Loucy (cell line): ENCODE data around the gene MAGEA6.
"Not testable (repeated sequence)": the region's sequence is repeated elsewhere in the genome, so short reads cannot be mapped to it uniquely, and the experiment has no call there.

Source experiments
- H2AFZ ChIP-seq: fragments of 200-600 bp; sonication (generic); 2 replicates; pipeline ENCODE4 v1.6.0; 2016; ENCODE audit warnings: antibody characterized with exemption, mild to moderate bottlenecking, low read length, moderate library complexity
- H3F3A ChIP-seq: fragments of 200-600 bp; 2 replicates; pipeline ENCODE4 v1.6.0; 2016; ENCODE audit warnings: antibody characterized with exemption, low read depth, mild to moderate bottlenecking
- H3K27me3 ChIP-seq: fragments of 200-600 bp; sonication (generic); 2 replicates; pipeline ENCODE4 v1.6.1; 2014; ENCODE audit warnings: low read length, mild to moderate bottlenecking; ENCODE audit not compliant: insufficient read depth, poor library complexity, severe bottlenecking
- H3K36me3 ChIP-seq: fragments of 200-600 bp; sonication (generic); 2 replicates; pipeline ENCODE4 v1.6.1; 2016; ENCODE audit warnings: low read length; ENCODE audit not compliant: insufficient read depth
- H3K4me1 ChIP-seq: fragments of 200-600 bp; sonication (generic); 2 replicates; pipeline ENCODE4 v1.5.1; 2014; ENCODE audit warnings: low read length, mild to moderate bottlenecking; ENCODE audit not compliant: insufficient read depth, poor library complexity, severe bottlenecking
- H3K4me2 ChIP-seq: fragments of 200-600 bp; sonication (generic); 2 replicates; pipeline ENCODE4 v1.6.0; 2014; ENCODE audit warnings: antibody characterized with exemption, low read length, low read depth, mild to moderate bottlenecking; ENCODE audit not compliant: poor library complexity, severe bottlenecking
- H3K4me3 ChIP-seq: fragments of 200-600 bp; sonication (generic); 2 replicates; pipeline ENCODE4 v1.5.1; 2014; ENCODE audit warnings: low read length, mild to moderate bottlenecking, mixed read lengths; ENCODE audit not compliant: poor library complexity, severe bottlenecking
- H3K79me2 ChIP-seq: fragments of 200-600 bp; sonication (generic); 2 replicates; pipeline ENCODE4 v1.6.1; 2014; ENCODE audit warnings: low read length; ENCODE audit not compliant: insufficient read depth
- H3K9ac ChIP-seq: fragments of 200-600 bp; sonication (generic); 2 replicates; pipeline ENCODE4 v1.6.0; 2014; ENCODE audit warnings: mild to moderate bottlenecking, low read depth, low read length, moderate library complexity; ENCODE audit not compliant: poor library complexity, severe bottlenecking
- H3K9me2 ChIP-seq: fragments of 200-600 bp; sonication (generic); replicated peaks from 2 replicates; pipeline ENCODE4 v1.6.1; 2016; ENCODE audit warnings: low read depth, low read length, mixed read lengths
- H3K9me3 ChIP-seq: fragments of 200-600 bp; sonication (generic); 2 replicates; pipeline ENCODE4 v1.6.1; 2014; ENCODE audit warnings: mild to moderate bottlenecking, antibody characterized with exemption, low read length, low read depth; ENCODE audit not compliant: insufficient read depth
- H4K20me1 ChIP-seq: fragments of 200-600 bp; sonication (generic); 2 replicates; pipeline ENCODE4 v1.6.0; 2014; ENCODE audit warnings: antibody characterized with exemption, low read length, mild to moderate bottlenecking; ENCODE audit not compliant: insufficient read depth, poor library complexity, severe bottlenecking
- CTCF ChIP-seq: fragments of 200-600 bp; sonication (generic); conservative IDR thresholded peaks from 2 replicates; pipeline ENCODE4 v1.5.1; 2014; ENCODE audit warnings: mild to moderate bottlenecking, antibody characterized with exemption, low read length
- EZH2phosphoT487 ChIP-seq: fragments of 200-600 bp; IDR thresholded peaks from 2 replicates; pipeline ENCODE4 v1.6.1; 2018; ENCODE audit warnings: antibody characterized with exemption, mild to moderate bottlenecking, moderate library complexity, borderline replicate concordance

Gene MAGEA6, protein sequence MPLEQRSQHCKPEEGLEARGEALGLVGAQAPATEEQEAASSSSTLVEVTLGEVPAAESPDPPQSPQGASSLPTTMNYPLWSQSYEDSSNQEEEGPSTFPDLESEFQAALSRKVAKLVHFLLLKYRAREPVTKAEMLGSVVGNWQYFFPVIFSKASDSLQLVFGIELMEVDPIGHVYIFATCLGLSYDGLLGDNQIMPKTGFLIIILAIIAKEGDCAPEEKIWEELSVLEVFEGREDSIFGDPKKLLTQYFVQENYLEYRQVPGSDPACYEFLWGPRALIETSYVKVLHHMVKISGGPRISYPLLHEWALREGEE

GRCh38 chrX:152769549-152770289, at the start of gene MAGEA6:
Gene MAGEA6 (minus strand): TSS chrX:152769689. CDS start chrX:152767650, 2,039 bp downstream.
- not testable (repeated sequence) for H3K36me3 ChIP-seq, H3K9ac ChIP-seq, H3F3A ChIP-seq, H4K20me1 ChIP-seq, H3K9me2 ChIP-seq, H3K79me2 ChIP-seq, H3K27me3 ChIP-seq, H3K4me1 ChIP-seq, H2AFZ ChIP-seq, H3K4me2 ChIP-seq, H3K9me3 ChIP-seq, H3K4me3 ChIP-seq

DNA sequence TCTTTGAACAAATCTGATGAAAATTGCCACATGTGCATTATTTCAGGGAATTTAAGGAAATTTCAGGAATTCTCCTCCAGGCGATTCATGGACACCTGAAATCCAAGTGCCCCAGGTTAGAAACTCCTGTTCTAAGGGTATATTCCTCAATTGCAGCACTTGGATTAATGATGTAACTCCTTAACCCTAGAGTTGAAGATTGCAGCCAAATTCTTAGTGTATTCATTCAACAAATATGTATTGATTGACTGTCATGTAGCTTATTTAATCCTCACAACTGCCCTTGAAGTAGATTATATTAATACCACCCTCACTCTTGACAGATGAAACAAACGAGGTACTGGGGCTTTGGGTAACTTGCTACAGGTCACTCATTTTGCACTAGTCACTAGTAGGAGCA, 49.8 kb upstream of the MAGEA6 start:
- Histone ChIP-seq H3K9me2 (no peaks in the 10 kb centered on the region), H3K9me3 (no peaks in the 10 kb centered on the region), H3K4me2 (no peak overlapping the region), H4K20me1 (no peaks in the 10 kb centered on the region), H3K36me3 (no peaks in the 10 kb centered on the region), H3K79me2 (no peaks in the 10 kb centered on the region), H3K9ac (no peak overlapping the region), H3F3A (no peaks in the 10 kb centered on the region), H3K27me3 (no peaks in the 10 kb centered on the region), H2AFZ (no peak overlapping the region), H3K4me1 (peaks cover 10% of the 10 kb centered on the region), H3K4me3 (no peak overlapping the region)
- no peak for TF ChIP-seq CTCF
- TF ChIP-seq EZH2phosphoT487 = no peak

- Histone ChIP-seq H3K4me2 (no peak overlapping the region), H3K9me2 (no peaks in the 10 kb centered on the region), H3K9ac (no peak overlapping the region), H3K79me2 (no peaks in the 10 kb centered on the region), H3K4me1 (peaks cover 18% of the 10 kb centered on the region), H2AFZ (no peak overlapping the region), H4K20me1 (no peaks in the 10 kb centered on the region), H3F3A (no peaks in the 10 kb centered on the region), H3K9me3 (no peaks in the 10 kb centered on the region), H3K4me3 (no peak overlapping the region), H3K36me3 (no peaks in the 10 kb centered on the region), H3K27me3 (no peaks in the 10 kb centered on the region)
- no peak for TF ChIP-seq EZH2phosphoT487
- no peak for TF ChIP-seq CTCF
Measured at GRCh38 chrX:152818356-152818755, 48.9 kb upstream of the MAGEA6 start.
